Measurements from ENCODE around the gene ACAN.

DNA sequence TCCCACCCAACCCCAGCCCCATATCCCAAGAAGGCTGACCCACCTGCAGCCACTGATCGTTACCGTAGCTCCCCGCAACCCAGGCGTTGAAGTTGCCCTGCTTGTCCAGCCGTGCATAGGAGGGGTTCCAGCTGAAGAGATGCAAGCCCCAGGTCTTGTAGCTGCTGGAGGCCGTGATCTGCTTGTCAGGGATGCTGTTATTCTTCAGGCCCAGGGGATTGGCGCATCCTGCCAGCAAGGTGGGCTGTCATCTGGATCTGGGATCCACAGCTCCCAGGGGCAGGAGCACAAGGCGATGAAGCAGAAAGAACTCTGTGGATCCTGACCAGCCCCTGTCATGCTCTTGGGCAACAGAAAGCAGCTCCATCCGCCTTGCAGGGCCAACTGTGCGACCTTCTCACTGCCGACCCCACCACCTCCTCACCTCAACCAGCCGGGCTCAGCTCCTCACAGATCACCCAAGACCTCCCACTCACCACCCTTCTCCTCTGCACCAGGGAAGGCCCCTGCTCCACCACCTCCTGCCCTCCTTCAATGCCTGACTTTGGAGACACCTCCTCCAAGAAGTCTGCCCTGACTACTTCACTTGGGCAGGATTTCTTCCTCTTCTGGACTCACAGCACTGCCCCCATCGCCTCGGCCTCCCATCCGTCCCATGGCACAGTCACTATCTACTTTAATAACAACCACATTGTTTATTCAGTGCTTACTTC lies 98.4 kb downstream of the ACAN start:
- TF ChIP-seq, protein P1, sequence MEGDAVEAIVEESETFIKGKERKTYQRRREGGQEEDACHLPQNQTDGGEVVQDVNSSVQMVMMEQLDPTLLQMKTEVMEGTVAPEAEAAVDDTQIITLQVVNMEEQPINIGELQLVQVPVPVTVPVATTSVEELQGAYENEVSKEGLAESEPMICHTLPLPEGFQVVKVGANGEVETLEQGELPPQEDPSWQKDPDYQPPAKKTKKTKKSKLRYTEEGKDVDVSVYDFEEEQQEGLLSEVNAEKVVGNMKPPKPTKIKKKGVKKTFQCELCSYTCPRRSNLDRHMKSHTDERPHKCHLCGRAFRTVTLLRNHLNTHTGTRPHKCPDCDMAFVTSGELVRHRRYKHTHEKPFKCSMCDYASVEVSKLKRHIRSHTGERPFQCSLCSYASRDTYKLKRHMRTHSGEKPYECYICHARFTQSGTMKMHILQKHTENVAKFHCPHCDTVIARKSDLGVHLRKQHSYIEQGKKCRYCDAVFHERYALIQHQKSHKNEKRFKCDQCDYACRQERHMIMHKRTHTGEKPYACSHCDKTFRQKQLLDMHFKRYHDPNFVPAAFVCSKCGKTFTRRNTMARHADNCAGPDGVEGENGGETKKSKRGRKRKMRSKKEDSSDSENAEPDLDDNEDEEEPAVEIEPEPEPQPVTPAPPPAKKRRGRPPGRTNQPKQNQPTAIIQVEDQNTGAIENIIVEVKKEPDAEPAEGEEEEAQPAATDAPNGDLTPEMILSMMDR (IDR thresholded peaks at IDR 0.05): no peak
- TF ChIP-seq POLR2A (IDR thresholded peaks at IDR 0.05) (no peak), EP300 (IDR thresholded peaks at IDR 0.05) (no peak)

Measured in suprapubic skin (tissue), 3 donors.